ENCODE data around the gene FOXP2.

The FOXP2 gene

GRCh38 chr7:114723308-114723707 lies 308.7 kb downstream of the FOXP2 start:
- no peak for TF ChIP-seq PATZ1 (CRISPR knock-in tag; IDR thresholded peaks at IDR 0.05; ENCODE audit: borderline replicate concordance)
- TF ChIP-seq ZFP3 (CRISPR knock-in tag; IDR thresholded peaks at IDR 0.05), result no peak
- no peak for TF ChIP-seq TOX (CRISPR knock-in tag; IDR thresholded peaks at IDR 0.05; ENCODE audit: borderline replicate concordance)
- no peak for TF ChIP-seq TSHZ2 (CRISPR knock-in tag; IDR thresholded peaks at IDR 0.05)
- no peak for TF ChIP-seq OSR1 (CRISPR knock-in tag; IDR thresholded peaks at IDR 0.05)
- TF ChIP-seq ZC3H10 (CRISPR knock-in tag; IDR thresholded peaks at IDR 0.05), result no peak
- no peak for TF ChIP-seq TCF4 (CRISPR knock-in tag; IDR thresholded peaks at IDR 0.05; ENCODE audit: borderline replicate concordance)
- no peak for TF ChIP-seq BACH2 (CRISPR knock-in tag; IDR thresholded peaks at IDR 0.05; ENCODE audit: borderline replicate concordance)
- no peak for TF ChIP-seq PPARA (CRISPR knock-in tag; IDR thresholded peaks at IDR 0.05; ENCODE audit: borderline replicate concordance)
- no peak for TF ChIP-seq ARNTL (CRISPR knock-in tag; IDR thresholded peaks at IDR 0.05; ENCODE audit: borderline replicate concordance, low read depth)
- no peak for TF ChIP-seq GLIS3 (CRISPR knock-in tag; IDR thresholded peaks at IDR 0.05)
- no peak for TF ChIP-seq ESRRG (CRISPR knock-in tag; IDR thresholded peaks at IDR 0.05)
- TF ChIP-seq CREB5 (CRISPR knock-in tag; IDR thresholded peaks at IDR 0.05; ENCODE audit: low read depth), result no peak
- no peak for TF ChIP-seq ZNF8 (CRISPR knock-in tag; IDR thresholded peaks at IDR 0.05)
- TF ChIP-seq RARB (CRISPR knock-in tag; IDR thresholded peaks at IDR 0.05), result no peak
- no peak for TF ChIP-seq ISL1 (CRISPR knock-in tag; IDR thresholded peaks at IDR 0.05)
- TF ChIP-seq SNAI2 (CRISPR knock-in tag; IDR thresholded peaks at IDR 0.05), result no peak
- TF ChIP-seq CSDC2 (CRISPR knock-in tag; IDR thresholded peaks at IDR 0.05), result no peak
- no peak for ATAC-seq

GRCh38 chr7:114740095-114740494 lies 325.5 kb downstream of the FOXP2 start:
- ATAC-seq, result no peak
- no peak for TF ChIP-seq CREB5 (CRISPR knock-in tag; IDR thresholded peaks at IDR 0.05; ENCODE audit: low read depth)
- no peak for TF ChIP-seq PATZ1 (CRISPR knock-in tag; IDR thresholded peaks at IDR 0.05; ENCODE audit: borderline replicate concordance)
- TF ChIP-seq SNAI2 (CRISPR knock-in tag; IDR thresholded peaks at IDR 0.05), result no peak
- TF ChIP-seq ZNF70 (CRISPR knock-in tag; IDR thresholded peaks at IDR 0.05), result no peak
- no peak for TF ChIP-seq CSDC2 (CRISPR knock-in tag; IDR thresholded peaks at IDR 0.05)

- ATAC-seq, result no peak
- no peak for TF ChIP-seq TOX (CRISPR knock-in tag; IDR thresholded peaks at IDR 0.05; ENCODE audit: borderline replicate concordance)
- no peak for TF ChIP-seq CSRNP3 (CRISPR knock-in tag; IDR thresholded peaks at IDR 0.05)
- no peak for TF ChIP-seq TSHZ2 (CRISPR knock-in tag; IDR thresholded peaks at IDR 0.05)
- no peak for TF ChIP-seq TCF4 (CRISPR knock-in tag; IDR thresholded peaks at IDR 0.05; ENCODE audit: borderline replicate concordance)
Observed at GRCh38 chr7:114740941-114741340, 326.3 kb downstream of the FOXP2 start.
